OCI-LY1 (cell line): ENCODE data around the gene SLC6A2.

ENCODE experiments used
- CTCF ChIP-seq: fragments of 200-600 bp; sonication (generic), shearing (Covaris generic); IDR thresholded peaks from 2 replicates; pipeline ENCODE4 v1.5.1; 2017; ENCODE audit warnings: mild to moderate bottlenecking, antibody characterized with exemption, low read length, moderate library complexity, mixed read lengths
- EZH2 ChIP-seq: fragments of 200-600 bp; sonication (generic), shearing (Covaris generic); IDR thresholded peaks from 2 replicates; pipeline ENCODE4 v1.8.0; 2017; ENCODE audit warnings: borderline replicate concordance, mixed run types, mild to moderate bottlenecking, antibody characterized with exemption, low read length, moderate library complexity, mixed read lengths

- TF ChIP-seq CTCF (no peak), EZH2 (no peak)
Observed at GRCh38 chr16:55630774-55631173, 25.0 kb upstream of the SLC6A2 start.
